Skin epidermis (tissue), 12 donors: ENCODE results near the gene TESK2.
A peak's percentile ranks its signal among the peaks of the same experiment; 100 is the strongest.

Experiments
- H3K27ac ChIP-seq, 21 experiments: fragments of 200-600 bp; sonication (generic) in 11 of 21; one replicate each; pipeline ENCODE4 v1.5.0; 2020; ENCODE audit warnings: mild to moderate bottlenecking in 3 of 21, inconsistent platforms in 2 of 21, moderate library complexity in 2 of 21
- H3K4me3 ChIP-seq, 7 experiments: fragments of 200-600 bp; sonication (generic) in 2 of 7; one replicate each; pipeline ENCODE4 v1.5.0; 2020; ENCODE audit warnings: inconsistent platforms in 2 of 7, mild to moderate bottlenecking in 2 of 7, moderate library complexity in 1 of 7

TESK2 gene

DNA sequence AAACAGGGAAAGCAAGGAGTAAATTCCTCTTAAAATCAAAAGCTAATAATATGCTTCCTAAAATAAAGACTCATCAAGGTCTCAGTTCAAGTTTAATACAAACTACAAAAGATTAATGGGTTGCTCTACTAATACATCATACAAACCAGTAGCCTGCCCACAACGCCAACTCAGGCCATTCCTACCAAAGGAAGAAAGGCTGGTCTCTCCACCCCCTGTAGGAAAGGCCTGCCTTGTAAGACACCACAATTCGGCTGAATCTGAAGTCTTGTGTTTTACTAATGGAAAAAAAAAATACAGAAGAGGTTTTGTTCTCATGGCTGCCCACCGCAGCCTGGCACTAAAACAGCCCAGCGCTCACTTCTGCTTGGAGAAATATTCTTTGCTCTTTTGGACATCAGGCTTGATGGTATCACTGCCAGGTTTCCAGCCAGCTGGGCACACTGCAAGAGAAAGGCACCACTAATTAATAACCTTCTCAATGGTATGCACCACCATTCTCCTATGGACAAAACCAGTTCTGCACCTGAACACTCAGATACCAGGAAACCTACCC lies 20.1 kb upstream of the TESK2 start:
- H3K27ac ChIP-seq = no peak overlapping the region
- no peak overlapping the region for H3K4me3 ChIP-seq

GRCh38 chr1:45510036-45510971 lies 19.3 kb upstream of the TESK2 start:
- Histone ChIP-seq H3K4me3 (no peak overlapping the region), H3K27ac (no peak overlapping the region)

- H3K27ac ChIP-seq = peak overlapping the region in 2 of 21 experiments; percentile 20 to 21
Measured at GRCh38 chr1:45508295-45509151, 17.6 kb upstream of the TESK2 start.

GRCh38 chr1:45507893-45508292 lies 16.9 kb upstream of the TESK2 start:
- Histone ChIP-seq H3K4me3 (no peak overlapping the region), H3K27ac (peak overlapping the region in 1 of 21 experiments; percentile 20)

More at GRCh38 chr1:45508295-45509151, 17.6 kb upstream of the TESK2 start:
- no peak overlapping the region for H3K4me3 ChIP-seq

DNA sequence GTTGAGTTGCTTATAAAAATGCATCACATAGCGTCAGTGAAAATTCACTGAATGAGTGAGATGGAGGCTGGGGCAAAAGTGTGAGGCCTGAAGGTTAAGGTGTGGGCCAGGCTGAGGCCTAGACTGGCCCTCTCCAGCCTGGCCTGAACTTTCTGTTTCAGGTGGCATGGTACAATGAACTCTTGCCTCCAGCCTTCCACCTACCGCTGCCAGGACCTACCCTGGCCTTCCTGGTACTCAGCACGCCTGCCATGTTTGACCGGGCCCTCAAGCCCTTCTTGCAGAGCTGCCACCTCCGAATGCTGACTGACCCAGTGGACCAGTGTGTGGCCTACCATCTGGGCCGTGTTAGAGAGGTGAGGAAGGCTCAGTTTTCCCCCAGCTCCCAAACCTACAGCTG lies 16.2 kb upstream of the TESK2 start:
- Histone ChIP-seq H3K27ac (peak overlapping the region in 1 of 21 experiments; percentile 26), H3K4me3 (no peak overlapping the region)

GRCh38 chr1:45503462-45504360 lies 12.7 kb upstream of the TESK2 start:
- H3K27ac ChIP-seq = no peak overlapping the region

GRCh38 chr1:45501505-45501859 lies 10.5 kb upstream of the TESK2 start:
- H3K27ac ChIP-seq = peak overlapping the region in 2 of 21 experiments; percentile 19 to 31
- H3K4me3 ChIP-seq = no peak overlapping the region

More at GRCh38 chr1:45503462-45504360, 12.7 kb upstream of the TESK2 start:
- H3K4me3 ChIP-seq = no peak overlapping the region

- peak overlapping the region; percentile 43 to 64 (median 55) for H3K4me3 ChIP-seq
- H3K27ac ChIP-seq = peak overlapping the region in 14 of 21 experiments; percentile 3 to 84 (median 46)
Measured at GRCh38 chr1:45499415-45499769, 8.4 kb upstream of the TESK2 start.

- Histone ChIP-seq H3K27ac (no peak overlapping the region), H3K4me3 (no peak overlapping the region)
Measured at GRCh38 chr1:45498279-45498678, 7.3 kb upstream of the TESK2 start.

- Histone ChIP-seq H3K27ac (no peak overlapping the region), H3K4me3 (no peak overlapping the region)
Measured at GRCh38 chr1:45493116-45493697, 2.2 kb upstream of the TESK2 start.

GRCh38 chr1:45492691-45493090 lies 1.7 kb upstream of the TESK2 start:
- H3K4me3 ChIP-seq = no peak overlapping the region
- H3K27ac ChIP-seq = no peak overlapping the region

- peak overlapping the region; percentile 62 to 96 (median 90) for H3K4me3 ChIP-seq
- H3K27ac ChIP-seq = peak overlapping the region in 3 of 21 experiments; percentile 3 to 85 (median 49)
Measured at GRCh38 chr1:45491487-45492260, 711 bp upstream of the TESK2 start.

- H3K27ac ChIP-seq = peak overlapping the region; percentile 22 to 88 (median 75)
- H3K4me3 ChIP-seq = peak overlapping the region; percentile 62 to 96 (median 90)
Measured at GRCh38 chr1:45490121-45490625, 790 bp downstream of the TESK2 start.

DNA sequence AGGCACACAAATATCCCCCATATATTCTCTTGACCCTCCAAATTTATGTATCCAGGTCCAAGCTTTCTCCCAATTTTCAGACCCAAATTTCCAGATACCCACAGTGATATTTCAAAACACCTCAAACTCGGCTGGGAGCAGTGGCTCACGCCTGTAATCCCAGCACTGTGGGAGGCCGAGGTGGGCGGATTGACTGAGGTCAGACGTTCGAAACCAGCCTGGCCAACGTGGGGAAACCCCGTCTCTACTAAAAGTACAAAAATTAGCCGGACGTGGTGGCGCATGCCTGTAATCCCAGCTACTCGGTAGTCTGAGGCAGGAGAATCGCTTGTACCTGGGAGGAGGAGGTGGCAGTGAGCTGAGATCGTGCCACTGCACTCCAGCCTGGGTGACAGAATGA lies 1.6 kb downstream of the TESK2 start:
- peak overlapping the region in 1 of 21 experiments; percentile 88 for H3K27ac ChIP-seq
- peak overlapping the region in 6 of 7 experiments; percentile 62 to 96 (median 88) for H3K4me3 ChIP-seq

- H3K27ac ChIP-seq = no peak overlapping the region
- H3K4me3 ChIP-seq = no peak overlapping the region
Measured at GRCh38 chr1:45488666-45489377, 2.1 kb downstream of the TESK2 start.

- Histone ChIP-seq H3K4me3 (no peak overlapping the region), H3K27ac (no peak overlapping the region)
Measured at GRCh38 chr1:45485949-45486348, 5.0 kb downstream of the TESK2 start.

DNA sequence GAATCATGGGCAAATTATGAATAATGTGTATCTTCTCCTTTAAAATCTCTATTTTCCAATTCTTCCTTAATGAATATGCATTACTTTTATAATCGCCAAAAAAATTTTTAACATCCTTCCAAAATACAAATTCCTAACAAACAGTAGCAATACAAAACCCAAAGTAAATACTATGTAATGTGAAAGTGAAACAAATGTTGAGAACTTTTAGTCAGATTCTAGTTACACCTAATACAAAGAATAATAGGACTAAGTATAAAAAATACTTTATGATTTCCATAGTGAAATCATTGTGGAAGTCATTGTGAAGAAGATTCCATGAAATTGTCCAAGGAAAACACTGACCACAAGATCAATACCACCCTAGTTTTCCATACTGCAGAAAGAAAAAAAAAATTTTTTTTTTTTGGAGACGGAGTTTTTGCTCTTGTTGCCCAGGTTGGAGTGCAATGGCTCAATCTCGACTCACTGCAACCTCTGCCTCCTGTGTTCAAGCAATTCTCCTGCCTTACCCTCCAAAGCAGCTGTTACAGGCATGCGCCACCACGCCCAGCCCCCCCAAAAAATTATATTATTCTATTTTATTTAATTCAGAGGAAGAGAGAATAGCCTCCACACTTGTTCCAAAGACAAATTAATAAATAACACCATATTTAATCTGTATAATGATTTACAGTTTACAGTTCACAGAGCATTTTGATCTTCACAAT lies 11.8 kb downstream of the TESK2 start:
- H3K27ac ChIP-seq = no peak overlapping the region
- H3K4me3 ChIP-seq = no peak overlapping the region
